ENCODE data around the gene PAX3.
"Not testable (repeated sequence)": the region's sequence is repeated elsewhere in the genome, so short reads cannot be mapped to it uniquely, and the experiment has no call there.

PAX3 gene

GRCh38 chr2:222159221-222159620, 139.6 kb downstream of the PAX3 start:
- Histone ChIP-seq H3K9ac (ENCODE audit: insufficient read length, low read depth) (no peak overlapping the region), H3K4me1 (ENCODE audit: insufficient read depth, insufficient read length) (no peaks in the 10 kb centered on the region), H3K27me3 (ENCODE audit: insufficient read depth, insufficient read length) (no peaks in the 10 kb centered on the region), H3K9me3 (ENCODE audit: insufficient read depth, low read length) (peaks cover 5% of the 10 kb centered on the region; the same call in 1 of the 2 replicates), H3K36me3 (ENCODE audit: insufficient read depth, insufficient read length, low read length) (no peaks in the 10 kb centered on the region), H3K4me3 (ENCODE audit: insufficient read length, low read depth) (no peak overlapping the region)
- TF ChIP-seq SUZ12 (IDR thresholded peaks at IDR 0.05; ENCODE audit: extremely low read depth, insufficient read depth, insufficient read length) (no peak), ZNF274 (IDR thresholded peaks at IDR 0.05; ENCODE audit: low read depth, low read length) (no peak), YY1 (IDR thresholded peaks at IDR 0.05; ENCODE audit: insufficient read depth, insufficient read length) (no peak)
- no peak for DNase-seq (ENCODE audit: low read depth, low spot score)

GRCh38 chr2:222155003-222155664, 143.7 kb downstream of the PAX3 start:
- H3K4me1 ChIP-seq (ENCODE audit: insufficient read depth, insufficient read length); H3K9ac ChIP-seq (ENCODE audit: insufficient read length, low read depth); DNase-seq (ENCODE audit: low read depth, low spot score); H3K9me3 ChIP-seq (ENCODE audit: insufficient read depth, low read length); H3K27me3 ChIP-seq (ENCODE audit: insufficient read depth, insufficient read length); H3K36me3 ChIP-seq (ENCODE audit: insufficient read depth, insufficient read length, low read length): not testable (repeated sequence)
- H3K4me3 ChIP-seq (ENCODE audit: insufficient read length, low read depth): peak overlapping the region; percentile 36
